ENCODE measurements around the gene RCOR3.

DNA sequence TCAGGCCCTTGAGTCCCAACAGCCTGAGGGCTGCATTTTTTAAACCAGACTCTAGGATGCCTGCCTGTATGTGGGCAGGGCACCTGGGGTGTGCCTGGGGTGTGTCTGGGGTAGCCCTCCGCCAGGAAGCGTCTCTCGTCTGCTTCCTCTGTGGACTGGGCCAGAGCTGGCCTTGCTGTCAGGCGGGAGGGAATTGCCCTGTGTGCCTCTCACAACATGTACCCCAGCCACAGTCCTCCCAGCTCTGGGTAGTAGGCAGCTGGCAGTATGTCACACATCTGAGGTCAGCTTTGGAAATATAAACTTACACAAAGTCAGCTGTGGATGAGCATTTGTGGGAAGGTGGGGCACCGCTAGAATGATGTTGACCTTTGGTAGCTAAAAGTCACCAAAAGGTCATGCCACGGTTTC, 80.5 kb downstream of the RCOR3 start:
- TF ChIP-seq, protein P1, sequence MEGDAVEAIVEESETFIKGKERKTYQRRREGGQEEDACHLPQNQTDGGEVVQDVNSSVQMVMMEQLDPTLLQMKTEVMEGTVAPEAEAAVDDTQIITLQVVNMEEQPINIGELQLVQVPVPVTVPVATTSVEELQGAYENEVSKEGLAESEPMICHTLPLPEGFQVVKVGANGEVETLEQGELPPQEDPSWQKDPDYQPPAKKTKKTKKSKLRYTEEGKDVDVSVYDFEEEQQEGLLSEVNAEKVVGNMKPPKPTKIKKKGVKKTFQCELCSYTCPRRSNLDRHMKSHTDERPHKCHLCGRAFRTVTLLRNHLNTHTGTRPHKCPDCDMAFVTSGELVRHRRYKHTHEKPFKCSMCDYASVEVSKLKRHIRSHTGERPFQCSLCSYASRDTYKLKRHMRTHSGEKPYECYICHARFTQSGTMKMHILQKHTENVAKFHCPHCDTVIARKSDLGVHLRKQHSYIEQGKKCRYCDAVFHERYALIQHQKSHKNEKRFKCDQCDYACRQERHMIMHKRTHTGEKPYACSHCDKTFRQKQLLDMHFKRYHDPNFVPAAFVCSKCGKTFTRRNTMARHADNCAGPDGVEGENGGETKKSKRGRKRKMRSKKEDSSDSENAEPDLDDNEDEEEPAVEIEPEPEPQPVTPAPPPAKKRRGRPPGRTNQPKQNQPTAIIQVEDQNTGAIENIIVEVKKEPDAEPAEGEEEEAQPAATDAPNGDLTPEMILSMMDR (conservative IDR thresholded peaks at IDR 0.05): no peak
- no peak for TF ChIP-seq ZFX (IDR thresholded peaks at IDR 0.05)

Measured in C4-2B (cell line).